Upper lobe of left lung (tissue), 4 donors: ENCODE measurements around the gene CPA1.

ENCODE experiments used
- POLR2A ChIP-seq, 4 donors: fragments of 450-650 bp; IDR thresholded peaks; one replicate each; pipeline ENCODE4 v1.5.1; 2016 to 2017; ENCODE audit warnings: antibody characterized with exemption in 4 of 4, mild to moderate bottlenecking in 2 of 4
- POLR2AphosphoS5 ChIP-seq, 2 donors: sonication (generic); formaldehyde crosslinking; IDR thresholded peaks; one replicate each; pipeline ENCODE4 v1.5.1; 2017; ENCODE audit warnings: antibody characterized with exemption in 2 of 2
- TF ChIP-seq, protein P1 (sequence below), 6 experiments: fragments of 450-650 bp in 4 of 6; fragments of 200-600 bp in 2 of 6; sonication (generic) in 2 of 6; IDR thresholded peaks; one replicate each; pipeline ENCODE4 v1.5.1; 2016 to 2019; ENCODE audit warnings: antibody characterized with exemption in 6 of 6

DNA sequence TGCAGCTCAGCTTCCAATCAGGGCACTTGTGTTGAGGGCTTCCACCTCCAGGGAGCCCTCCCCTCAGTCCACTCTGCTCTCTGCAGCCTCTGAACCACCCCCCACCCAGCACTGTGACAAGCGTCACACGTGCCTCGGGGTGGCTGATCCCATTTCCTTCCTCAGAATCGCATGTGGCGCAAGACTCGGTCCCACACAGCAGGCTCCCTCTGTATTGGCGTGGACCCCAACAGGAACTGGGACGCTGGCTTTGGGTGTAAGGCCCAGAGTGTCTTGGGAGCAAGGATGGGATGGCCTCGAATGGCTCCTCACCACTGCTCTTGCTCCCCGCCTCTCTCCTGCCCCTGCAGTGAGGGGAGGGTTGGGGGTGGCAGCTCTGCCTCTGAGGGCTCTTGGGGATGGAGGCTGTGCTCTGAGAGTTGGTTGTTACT lies 4.1 kb downstream of the CPA1 start:
- TF ChIP-seq, protein P1, sequence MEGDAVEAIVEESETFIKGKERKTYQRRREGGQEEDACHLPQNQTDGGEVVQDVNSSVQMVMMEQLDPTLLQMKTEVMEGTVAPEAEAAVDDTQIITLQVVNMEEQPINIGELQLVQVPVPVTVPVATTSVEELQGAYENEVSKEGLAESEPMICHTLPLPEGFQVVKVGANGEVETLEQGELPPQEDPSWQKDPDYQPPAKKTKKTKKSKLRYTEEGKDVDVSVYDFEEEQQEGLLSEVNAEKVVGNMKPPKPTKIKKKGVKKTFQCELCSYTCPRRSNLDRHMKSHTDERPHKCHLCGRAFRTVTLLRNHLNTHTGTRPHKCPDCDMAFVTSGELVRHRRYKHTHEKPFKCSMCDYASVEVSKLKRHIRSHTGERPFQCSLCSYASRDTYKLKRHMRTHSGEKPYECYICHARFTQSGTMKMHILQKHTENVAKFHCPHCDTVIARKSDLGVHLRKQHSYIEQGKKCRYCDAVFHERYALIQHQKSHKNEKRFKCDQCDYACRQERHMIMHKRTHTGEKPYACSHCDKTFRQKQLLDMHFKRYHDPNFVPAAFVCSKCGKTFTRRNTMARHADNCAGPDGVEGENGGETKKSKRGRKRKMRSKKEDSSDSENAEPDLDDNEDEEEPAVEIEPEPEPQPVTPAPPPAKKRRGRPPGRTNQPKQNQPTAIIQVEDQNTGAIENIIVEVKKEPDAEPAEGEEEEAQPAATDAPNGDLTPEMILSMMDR (IDR thresholded peaks at IDR 0.05): no peak
- TF ChIP-seq POLR2AphosphoS5 (IDR thresholded peaks at IDR 0.05): no peak
- TF ChIP-seq POLR2A (IDR thresholded peaks at IDR 0.05): no peak
